IMR-90 (cell line): Measurements from ENCODE around the gene SDK1. TPM values are rescaled to one million over a fixed set of nuclear protein-coding genes. Genes with fewer than 3 reads are reported as not detected.
A peak's percentile ranks its signal among the peaks of the same experiment; 100 is the strongest.

Source experiments
- ATAC-seq: fragments of 200-7000 bp; cut with Tn5 transposase; 2 replicates; pipeline ENCODE4 v1.9.1; 2020; ENCODE audit warnings: low read depth, mild to moderate bottlenecking, moderate library complexity
- BruUV-seq: library from RNA; stranded (reverse); fragments of 400-500 nt; replicated peaks from 2 replicates; lab custom pipeline; 2021; lab: Mats Ljungman, UMichigan
- CTCF ChIA-PET: fragments of 300-600 bp; formaldehyde crosslinking; extraction: SDS; loops from one replicate; lab custom pipeline; 2021; ENCODE audit warnings: antibody characterized with exemption; lab: Yijun Ruan, JAX
- POLR2A ChIA-PET: fragments of 300-600 bp; sonication (Branson Sonifier 250); formaldehyde crosslinking; loops from one replicate; lab custom pipeline; 2022; ENCODE audit warnings: antibody characterized with exemption; ENCODE audit not compliant: unreplicated experiment; lab: Charles Lee
- DNase-seq: peaks from one replicate; pipeline ENCODE4 v3.0.0; 2013
- H2AFZ ChIP-seq: replicated peaks from 2 replicates; pipeline ENCODE3; 2013; ENCODE audit warnings: low read length, mild to moderate bottlenecking; ENCODE audit not compliant: poor library complexity
- H2AK5ac ChIP-seq: 2 replicates; pipeline ENCODE4 v1.6.1; 2013; ENCODE audit warnings: low read depth, low read length, inconsistent platforms
- H2AK9ac ChIP-seq: replicated peaks from 2 replicates; pipeline ENCODE3; 2013; ENCODE audit warnings: mild to moderate bottlenecking, low read depth, low read length, moderate library complexity; ENCODE audit not compliant: poor library complexity
- H2BK120ac ChIP-seq: 2 replicates; pipeline ENCODE4 v1.6.1; 2013; ENCODE audit warnings: low read depth, low read length, inconsistent platforms
- H2BK15ac ChIP-seq: 3 replicates; pipeline ENCODE4 v1.6.1; 2013; ENCODE audit warnings: low read depth, low read length, inconsistent platforms
- H2BK20ac ChIP-seq: 2 replicates; pipeline ENCODE4 v1.6.1; 2013; ENCODE audit warnings: low read depth, mild to moderate bottlenecking, inconsistent platforms, low read length, moderate library complexity
- H2BK5ac ChIP-seq: 2 replicates; pipeline ENCODE4 v1.6.1; 2013; ENCODE audit warnings: mild to moderate bottlenecking, low read depth, low read length, inconsistent platforms; ENCODE audit not compliant: poor library complexity, severe bottlenecking
- H3K14ac ChIP-seq: replicated peaks from 2 replicates; pipeline ENCODE4 v1.6.1; 2013; ENCODE audit warnings: low read depth, low read length, inconsistent platforms
- H3K18ac ChIP-seq: 2 replicates; pipeline ENCODE4 v1.6.1; 2013; ENCODE audit warnings: low read depth, low read length, control low read depth
- H3K23ac ChIP-seq: 2 replicates; pipeline ENCODE4 v1.6.1; 2013; ENCODE audit warnings: low read depth, low read length, inconsistent platforms
- H3K27ac ChIP-seq: 2 replicates; pipeline ENCODE4 v1.5.1; 2013; ENCODE audit warnings: mild to moderate bottlenecking, control low read depth, low read length; ENCODE audit not compliant: insufficient read depth
- H3K27me3 ChIP-seq: 2 replicates; pipeline ENCODE4 v1.6.1; 2013; ENCODE audit warnings: low read length; ENCODE audit not compliant: control insufficient read depth, insufficient read depth
- H3K36me3 ChIP-seq: 2 replicates; pipeline ENCODE4 v1.6.1; 2013; ENCODE audit warnings: low read length, mixed read lengths; ENCODE audit not compliant: control insufficient read depth, insufficient read depth
- H3K4ac ChIP-seq: 2 replicates; pipeline ENCODE4 v1.6.1; 2013; ENCODE audit warnings: low read depth, low read length, inconsistent platforms
- H3K4me1 ChIP-seq: 2 replicates; pipeline ENCODE4 v1.6.1; 2013; ENCODE audit warnings: low read length, mixed read lengths; ENCODE audit not compliant: control insufficient read depth, insufficient read depth
- H3K4me2 ChIP-seq: 2 replicates; pipeline ENCODE4 v1.6.1; 2013; ENCODE audit warnings: low read depth, mild to moderate bottlenecking, control low read depth, low read length, moderate library complexity
- H3K4me3 ChIP-seq: 2 replicates; pipeline ENCODE4 v1.5.1; 2013; ENCODE audit warnings: low read depth, mild to moderate bottlenecking, control low read depth, low read length, moderate library complexity; ENCODE audit not compliant: insufficient read depth
- H3K56ac ChIP-seq: 2 replicates; pipeline ENCODE4 v1.6.1; 2013; ENCODE audit warnings: low read length, inconsistent platforms; ENCODE audit not compliant: insufficient read depth; ENCODE audit errors: extremely low read depth
- H3K79me1 ChIP-seq, 2 experiments: 2 replicates each; pipeline ENCODE4 v1.6.1; 2013; ENCODE audit warnings: low read length in 2 of 2, inconsistent platforms in 1 of 2, low read depth in 1 of 2
- H3K9ac ChIP-seq: 2 replicates; pipeline ENCODE4 v1.6.1; 2013; ENCODE audit warnings: low read depth, low read length, control low read depth
- H3K9me1 ChIP-seq: 2 replicates; pipeline ENCODE4 v1.6.1; 2013; ENCODE audit warnings: low read length, inconsistent platforms; ENCODE audit not compliant: insufficient read depth
- H3K9me3 ChIP-seq: 2 replicates; pipeline ENCODE4 v1.6.1; 2013; ENCODE audit warnings: low read length; ENCODE audit not compliant: control insufficient read depth, insufficient read depth
- H4K20me1 ChIP-seq: 2 replicates; pipeline ENCODE4 v1.6.1; 2013; ENCODE audit warnings: low read length, inconsistent platforms; ENCODE audit not compliant: insufficient read depth
- H4K5ac ChIP-seq: 2 replicates; pipeline ENCODE4 v1.6.1; 2013; ENCODE audit warnings: mild to moderate bottlenecking, low read depth, low read length, control low read depth
- H4K8ac ChIP-seq, 2 experiments: 2 replicates each; pipeline ENCODE4 v1.6.1; 2013; ENCODE audit warnings: low read depth in 2 of 2, low read length in 2 of 2, control low read depth in 1 of 2, inconsistent platforms in 1 of 2
- H4K91ac ChIP-seq: 2 replicates; pipeline ENCODE4 v1.6.1; 2013; ENCODE audit warnings: low read depth, low read length, inconsistent platforms; ENCODE audit not compliant: insufficient read depth
- RCOR1 ChIP-seq: IDR thresholded peaks from 2 replicates; pipeline ENCODE4 v1.6.1; 2012; ENCODE audit warnings: mild to moderate bottlenecking, low read length, improper control_type of control experiment; ENCODE audit not compliant: insufficient replicate concordance
- WGBS, 2 experiments: methylation state at CpG; one replicate each; pipeline versions ENCODE4 v1.1.5 to v1.1.7; 2013; ENCODE audit warnings: missing lambda C conversion rate in 2 of 2; ENCODE audit not compliant: insufficient read length in 1 of 2; ENCODE audit errors: extremely low coverage in 2 of 2; 5-methylcytosine and 5-hydroxymethylcytosine counted together
- dilution Hi-C: fragments of 300-500 bp; cut with HindIII; formaldehyde crosslinking; loops from one replicate; pipeline ENCODE4 v1.14.3; 2018; ENCODE audit warnings: low sequenced_read_pairs; ENCODE audit not compliant: unreplicated experiment
- in situ Hi-C: fragments of 300-500 bp; cut with MboI; formaldehyde crosslinking; loops from 3 replicates; pipeline ENCODE4 v1.14.3; 2019; ENCODE audit warnings: low sequenced_read_pairs, inconsistent platforms, mixed read lengths
- intact Hi-C: fragments of 100-400 bp; cut with micrococcal nuclease; formaldehyde crosslinking; loops from 2 replicates; pipeline ENCODE4 v1.10.0; 2022
- polyA plus RNA-seq, 3 experiments: library from polyadenylated mRNA; depleted of rRNA; stranded (reverse); fragments of >200 nt; gene quantifications; 2 replicates each; pipeline ENCODE4 v1.2.3, GENCODE V29; 2012; ENCODE audit warnings: low replicate concordance in 1 of 3
- total RNA-seq: library from RNA; depleted of rRNA; stranded (reverse); fragments of >200 nt; gene quantifications from 2 replicates; pipeline ENCODE4 v1.2.3, GENCODE V29; 2012

SDK1 gene
- total and polyA plus RNA-seq, 2 of the 4 experiments (the other 2 are of a cell fraction): 1.5 to 1.6 TPM

DNA sequence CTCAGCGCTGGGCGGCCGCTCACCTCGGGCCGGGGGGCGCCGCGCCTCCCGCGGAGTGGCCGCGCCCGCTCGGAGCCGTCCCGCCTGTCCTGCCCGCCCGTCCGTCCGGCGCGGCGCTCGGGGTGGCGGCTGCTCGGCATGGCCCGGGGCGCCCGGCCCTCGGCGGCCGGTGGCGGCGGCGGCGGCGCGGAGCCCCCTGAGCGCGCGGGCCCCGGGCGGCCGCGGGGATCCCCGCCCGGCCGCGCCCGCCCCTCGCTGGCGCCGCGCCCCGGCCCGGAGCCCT is 338 bp downstream of the SDK1 start:
- no peak overlapping the region for H2BK120ac ChIP-seq
- no peak overlapping the region for H3K9ac ChIP-seq
- dilution Hi-C loops: no loop called here
- H2BK5ac ChIP-seq: no peak overlapping the region
- no peaks in the 10 kb centered on the region for H3K36me3 ChIP-seq
- no peak overlapping the region for H3K23ac ChIP-seq
- ATAC-seq (peak; percentile 35), DNase-seq (no peak)
- no peak overlapping the region for H2BK15ac ChIP-seq
- no peak overlapping the region for H2AK9ac ChIP-seq
- no peak overlapping the region for H3K56ac ChIP-seq
- no peak overlapping the region for H3K14ac ChIP-seq
- H3K9me1 ChIP-seq: no peaks in the 10 kb centered on the region
- peak overlapping the region; percentile 43 for H3K4me3 ChIP-seq
- ChIA-PET POLR2A (no interaction called here), CTCF (interaction anchor here (0.6 kb wide), 1 partner anchor 247 kb away, joined by 3 read pairs; no protein-coding TSS in a partner anchor)
- no peak overlapping the region for H3K4ac ChIP-seq
- intact Hi-C loops: loop anchor here (2.0 to 10.0 kb wide), 5 partner anchors 133 to 459 kb away; no protein-coding TSS in a partner anchor
- H3K4me2 ChIP-seq: no peak overlapping the region
- H4K5ac ChIP-seq: no peak overlapping the region
- no peak overlapping the region for H3K18ac ChIP-seq
- no peak for TF ChIP-seq RCOR1
- H3K27ac ChIP-seq: no peak overlapping the region
- H4K8ac ChIP-seq: no peak overlapping the region
- H3K27me3 ChIP-seq: peaks cover 14% of the 10 kb centered on the region
- no peaks in the 10 kb centered on the region for H3K79me1 ChIP-seq
- H2BK20ac ChIP-seq: no peak overlapping the region
- 0% methylated on average over 20 of the region's 56 CpGs; no CpG with 5 or more reads in 1 of the 2 experiments for WGBS, 2 experiments
- H3K4me1 ChIP-seq: no peaks in the 10 kb centered on the region; the same call in 1 of the 2 replicates
- H3K9me3 ChIP-seq: no peaks in the 10 kb centered on the region
- no peak overlapping the region for H4K91ac ChIP-seq
- BruUV-seq: no TSS peak
- H4K20me1 ChIP-seq: no peaks in the 10 kb centered on the region
- H2AFZ ChIP-seq: peak overlapping the region; percentile 91
- H2AK5ac ChIP-seq: no peak overlapping the region
- in situ Hi-C loops: no loop called here
